Measurements from ENCODE around the gene ZNF275. TPM values are rescaled to one million over a fixed set of nuclear protein-coding genes. Genes with fewer than 3 reads are reported as not detected.

Gene ZNF275
- total RNA-seq, 1 experiment from 2014 or later = 16.9 TPM

DNA sequence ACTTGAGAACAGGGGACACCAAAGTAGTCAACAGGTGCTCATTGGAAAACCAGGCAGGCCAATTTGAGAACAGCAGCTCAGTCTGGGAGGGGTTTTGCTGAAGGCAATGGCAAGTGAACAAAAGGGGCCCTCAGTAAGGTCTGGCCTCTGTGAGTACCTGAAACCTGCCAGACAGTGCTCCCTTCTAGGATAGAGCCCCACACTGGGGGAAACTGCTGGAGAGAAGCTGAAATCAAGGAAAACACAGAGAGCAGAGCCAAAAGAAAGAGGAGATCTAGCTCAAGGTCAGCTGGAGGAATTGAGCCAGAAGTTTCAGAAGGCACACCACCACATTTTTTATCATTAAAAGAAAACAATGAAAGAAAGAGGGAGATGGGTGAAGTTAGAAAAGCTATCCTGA lies 39.0 kb downstream of the ZNF275 start:
- ChIA-PET POLR2A (ENCODE audit: low non-redundant PET) (no interaction called here), CTCF (no interaction called here)
- Histone ChIP-seq H3K36me3 (ENCODE audit: insufficient read depth, low read length, poor library complexity, severe bottlenecking) (no peaks in the 10 kb centered on the region), H3K27me3 (replicated peaks; ENCODE audit: insufficient read depth, low read depth, low read length, poor library complexity) (no peaks in the 10 kb centered on the region), H3K4me3 (ENCODE audit: low read depth, low read length, poor library complexity, severe bottlenecking) (no peak overlapping the region), H3K9me3 (ENCODE audit: low read depth, low read length, poor library complexity, severe bottlenecking) (no peaks in the 10 kb centered on the region), H3K27ac (ENCODE audit: low read depth, low read length, poor library complexity, severe bottlenecking) (no peak overlapping the region), H3K4me1 (ENCODE audit: insufficient read depth, low read length, poor library complexity, severe bottlenecking) (no peaks in the 10 kb centered on the region)
- TF ChIP-seq, protein P1, sequence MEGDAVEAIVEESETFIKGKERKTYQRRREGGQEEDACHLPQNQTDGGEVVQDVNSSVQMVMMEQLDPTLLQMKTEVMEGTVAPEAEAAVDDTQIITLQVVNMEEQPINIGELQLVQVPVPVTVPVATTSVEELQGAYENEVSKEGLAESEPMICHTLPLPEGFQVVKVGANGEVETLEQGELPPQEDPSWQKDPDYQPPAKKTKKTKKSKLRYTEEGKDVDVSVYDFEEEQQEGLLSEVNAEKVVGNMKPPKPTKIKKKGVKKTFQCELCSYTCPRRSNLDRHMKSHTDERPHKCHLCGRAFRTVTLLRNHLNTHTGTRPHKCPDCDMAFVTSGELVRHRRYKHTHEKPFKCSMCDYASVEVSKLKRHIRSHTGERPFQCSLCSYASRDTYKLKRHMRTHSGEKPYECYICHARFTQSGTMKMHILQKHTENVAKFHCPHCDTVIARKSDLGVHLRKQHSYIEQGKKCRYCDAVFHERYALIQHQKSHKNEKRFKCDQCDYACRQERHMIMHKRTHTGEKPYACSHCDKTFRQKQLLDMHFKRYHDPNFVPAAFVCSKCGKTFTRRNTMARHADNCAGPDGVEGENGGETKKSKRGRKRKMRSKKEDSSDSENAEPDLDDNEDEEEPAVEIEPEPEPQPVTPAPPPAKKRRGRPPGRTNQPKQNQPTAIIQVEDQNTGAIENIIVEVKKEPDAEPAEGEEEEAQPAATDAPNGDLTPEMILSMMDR (conservative IDR thresholded peaks at IDR 0.05; ENCODE audit: low read depth, low read length) = no peak
- no peak for TF ChIP-seq EZH2 (IDR thresholded peaks at IDR 0.05; ENCODE audit: borderline replicate concordance, low read depth, low read length, poor library complexity, severe bottlenecking)
- intact Hi-C loops (cut with micrococcal nuclease; ENCODE audit: unreplicated experiment) = no loop called here
- BruUV-seq (replicated peaks) = no TSS peak
- DNase-seq (ENCODE audit: low spot score) = no peak

DNA sequence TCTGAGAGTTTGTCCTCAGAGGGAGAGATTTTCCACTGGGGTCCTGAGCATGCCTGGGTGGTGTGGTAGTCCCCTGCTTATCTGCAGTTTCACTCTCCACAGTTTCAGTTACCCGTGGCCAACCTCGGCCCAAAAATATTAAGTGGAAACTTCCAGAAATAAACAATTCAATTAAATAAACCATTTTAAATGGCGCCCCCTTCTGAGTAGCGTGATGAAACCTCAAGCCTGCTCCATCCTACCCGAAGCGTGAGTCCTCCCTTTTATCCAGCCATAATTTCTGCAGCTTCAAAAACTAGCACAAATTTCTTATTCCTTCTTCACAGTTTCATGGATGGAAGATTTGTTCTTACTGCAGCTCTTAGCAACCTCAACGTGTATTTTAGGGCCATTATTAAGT lies 40.5 kb downstream of the ZNF275 start:
- H3K9me3 ChIP-seq (ENCODE audit: low read depth, low read length, poor library complexity, severe bottlenecking) = no peaks in the 10 kb centered on the region
- ChIA-PET POLR2A (ENCODE audit: low non-redundant PET) (no interaction called here), CTCF (no interaction called here)
- intact Hi-C loops (cut with micrococcal nuclease; ENCODE audit: unreplicated experiment) = no loop called here
- H3K27ac ChIP-seq (ENCODE audit: low read depth, low read length, poor library complexity, severe bottlenecking) = no peak overlapping the region
- H3K27me3 ChIP-seq (replicated peaks; ENCODE audit: insufficient read depth, low read depth, low read length, poor library complexity) = no peaks in the 10 kb centered on the region
- DNase-seq (ENCODE audit: low spot score) = no peak
- TF ChIP-seq, protein P1 (conservative IDR thresholded peaks at IDR 0.05; ENCODE audit: low read depth, low read length) = 0 out of 2 replicates have a peak, but pooled peaks have one; percentile 31
- no peak for TF ChIP-seq EZH2 (IDR thresholded peaks at IDR 0.05; ENCODE audit: borderline replicate concordance, low read depth, low read length, poor library complexity, severe bottlenecking)
- no peaks in the 10 kb centered on the region for H3K4me1 ChIP-seq (ENCODE audit: insufficient read depth, low read length, poor library complexity, severe bottlenecking)
- H3K4me3 ChIP-seq (ENCODE audit: low read depth, low read length, poor library complexity, severe bottlenecking) = no peak overlapping the region
- BruUV-seq (replicated peaks) = no TSS peak
- no peaks in the 10 kb centered on the region for H3K36me3 ChIP-seq (ENCODE audit: insufficient read depth, low read length, poor library complexity, severe bottlenecking)

DNA sequence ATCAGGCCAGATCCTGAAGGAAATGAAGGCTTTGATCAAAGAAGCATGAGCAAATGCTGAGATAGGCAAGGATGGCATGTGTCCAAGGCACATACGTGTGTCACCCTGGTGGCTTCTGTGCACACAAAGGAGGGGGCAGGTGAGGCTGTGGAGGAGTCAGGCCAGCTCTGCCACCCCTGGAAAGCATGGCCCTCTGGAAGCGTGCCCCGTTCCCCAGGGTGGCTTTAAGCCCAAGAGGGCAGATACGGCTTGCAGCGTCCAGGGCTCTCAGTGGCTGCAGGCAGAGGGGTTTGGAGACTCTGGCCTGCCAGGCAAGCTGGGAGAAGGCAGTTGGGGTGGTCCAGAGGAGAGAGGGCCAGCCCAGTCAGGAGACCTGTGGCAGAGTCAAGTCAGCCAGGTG lies 41.6 kb downstream of the ZNF275 start:
- DNase-seq (ENCODE audit: low spot score) = no peak
- BruUV-seq (replicated peaks) = no TSS peak
- no peaks in the 10 kb centered on the region for H3K4me1 ChIP-seq (ENCODE audit: insufficient read depth, low read length, poor library complexity, severe bottlenecking)
- H3K36me3 ChIP-seq (ENCODE audit: insufficient read depth, low read length, poor library complexity, severe bottlenecking) = no peaks in the 10 kb centered on the region
- CTCF ChIA-PET = no interaction called here
- no peak overlapping the region for H3K4me3 ChIP-seq (ENCODE audit: low read depth, low read length, poor library complexity, severe bottlenecking)
- POLR2A ChIA-PET (ENCODE audit: low non-redundant PET) = no interaction called here
- no peak overlapping the region for H3K27ac ChIP-seq (ENCODE audit: low read depth, low read length, poor library complexity, severe bottlenecking)
- no peaks in the 10 kb centered on the region for H3K9me3 ChIP-seq (ENCODE audit: low read depth, low read length, poor library complexity, severe bottlenecking)
- TF ChIP-seq EZH2 (IDR thresholded peaks at IDR 0.05; ENCODE audit: borderline replicate concordance, low read depth, low read length, poor library complexity, severe bottlenecking) = no peak
- TF ChIP-seq, protein P1 (conservative IDR thresholded peaks at IDR 0.05; ENCODE audit: low read depth, low read length) = no peak
- H3K27me3 ChIP-seq (replicated peaks; ENCODE audit: insufficient read depth, low read depth, low read length, poor library complexity) = no peaks in the 10 kb centered on the region
- intact Hi-C loops (cut with micrococcal nuclease; ENCODE audit: unreplicated experiment) = no loop called here
